ENCODE data around the gene PDE11A. TPM values are rescaled to one million over a fixed set of nuclear protein-coding genes. Genes with fewer than 3 reads are reported as not detected.

PDE11A gene
- total and polyA plus RNA-seq, 2 of the 8 experiments (the other 6 are each of a cell fraction or from before 2014, with no cell fraction given) = 0.19 to 0.23 TPM

DNA sequence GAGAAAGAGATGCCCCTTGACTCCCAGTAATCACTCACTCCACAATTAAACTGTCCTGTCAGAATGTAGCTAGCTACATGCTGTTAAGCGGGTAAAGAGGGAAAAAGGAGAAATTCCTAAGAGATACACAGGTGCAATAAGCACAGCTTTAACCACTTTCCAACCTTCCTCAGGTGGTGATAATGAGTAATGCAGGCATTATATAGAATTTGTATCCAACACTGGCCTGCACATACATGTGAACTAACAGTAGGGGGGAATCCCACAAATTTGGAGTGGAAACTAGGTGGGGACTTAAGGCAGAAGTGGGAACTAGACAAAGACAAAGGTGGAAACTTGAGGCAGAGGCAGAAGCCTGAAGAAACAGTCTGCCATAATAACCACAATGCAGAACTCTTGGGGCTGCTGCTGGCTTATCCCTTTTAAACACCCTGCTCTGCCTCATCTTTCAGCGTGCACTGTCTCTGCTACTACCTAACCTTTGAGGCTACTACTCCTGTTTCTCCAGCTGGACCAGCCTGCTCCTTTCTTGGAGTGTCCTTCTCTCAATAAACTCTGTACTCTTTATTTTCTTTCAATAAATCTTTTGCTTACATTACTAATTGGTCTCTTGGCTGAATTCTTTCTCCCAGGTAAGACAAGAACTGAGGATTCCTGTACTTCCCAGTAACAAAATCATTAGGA is 259.7 kb downstream of the PDE11A start:
- no peak overlapping the region for H4K91ac ChIP-seq (replicated peaks; ENCODE audit: insufficient read length, low read length)
- no peak overlapping the region for H3K14ac ChIP-seq (ENCODE audit: insufficient read length)
- no peak overlapping the region for H3K18ac ChIP-seq (ENCODE audit: extremely low read depth, low read length)
- ChIA-PET CTCF (ENCODE audit: partially characterized antibody) (interaction anchor here (0.8 to 2.0 kb wide), 6 partner anchors 11 to 21 kb away, joined by 3 to 11 read pairs (median 4); no protein-coding TSS in a partner anchor), POLR2A (ENCODE audit: partially characterized antibody) (no interaction called here)
- no peak overlapping the region for H3K4me3 ChIP-seq (ENCODE audit: extremely low read depth in 1 of 4, insufficient read depth in 2 of 4, low read depth in 3 of 4, low read length in 4 of 4)
- no peak overlapping the region for H3K4ac ChIP-seq (replicated peaks; ENCODE audit: insufficient read length, low read depth, low read length)
- no peaks in the 10 kb centered on the region for H4K20me1 ChIP-seq (replicated peaks in 1 of 2; ENCODE audit: control insufficient read depth in 1 of 2, insufficient read depth in 2 of 2, low read length in 2 of 2)
- H2BK20ac ChIP-seq (ENCODE audit: low read length) = no peak overlapping the region
- no peak overlapping the region for H3K56ac ChIP-seq (replicated peaks; ENCODE audit: insufficient read length, low read depth, low read length)
- no peaks in the 10 kb centered on the region for H3K79me1 ChIP-seq (ENCODE audit: low read depth, low read length)
- FAIRE-seq (no peak), DNase-seq (ENCODE audit: low read depth in 1 of 2, low spot score in 2 of 2) (no peak)
- H3K27me3 ChIP-seq (replicated peaks in 1 of 4; ENCODE audit: control insufficient read depth in 3 of 4, extremely low read depth in 1 of 4, insufficient read depth in 3 of 4, low read length in 3 of 4) = no peaks in the 10 kb centered on the region
- no peak overlapping the region for H2BK120ac ChIP-seq (replicated peaks; ENCODE audit: low read depth, low read length)
- H4K5ac ChIP-seq (ENCODE audit: insufficient read length, low read depth, low read length) = no peak overlapping the region
- H3K23me2 ChIP-seq (ENCODE audit: low read depth, low read length) = no peaks in the 10 kb centered on the region
- H2AK5ac ChIP-seq (ENCODE audit: low read depth, low read length) = no peak overlapping the region
- no peak overlapping the region for H4K8ac ChIP-seq (ENCODE audit: extremely low read depth, insufficient read depth, low read length)
- no peak overlapping the region for H2BK12ac ChIP-seq (ENCODE audit: low read depth, low read length)
- no peak overlapping the region for H3K4me2 ChIP-seq (ENCODE audit: insufficient read depth in 1 of 2, low read depth in 2 of 2, low read length in 2 of 2)
- H3K4me1 ChIP-seq (replicated peaks in 1 of 4; ENCODE audit: control insufficient read depth in 3 of 4, insufficient read depth in 4 of 4, low read length in 3 of 4) = no peaks in the 10 kb centered on the region
- peaks cover 0 to 3% of the 10 kb centered on the region in 2 experiments; a peak in 1 of 4 replicates for H3K9me3 ChIP-seq (ENCODE audit: insufficient read depth in 2 of 2, low read depth in 1 of 2, low read length in 1 of 2)
- no peaks in the 10 kb centered on the region for H3K79me2 ChIP-seq (ENCODE audit: control insufficient read depth in 1 of 2, insufficient read depth in 2 of 2, low read length in 2 of 2)
- H3K36me3 ChIP-seq (ENCODE audit: control insufficient read depth in 2 of 4, insufficient read depth in 4 of 4, low read length in 3 of 4) = no peaks in the 10 kb centered on the region
- 87% methylated on average over 2 of the region's 2 CpGs; no CpG with 5 or more reads in 1 of the 2 experiments for WGBS, 2 experiments (ENCODE audit: extremely low coverage in 1 of 2, insufficient coverage in 1 of 2, insufficient read length in 1 of 2, insufficient replicate concordance in 2 of 2, low coverage in 1 of 2, low lambda C conversion rate in 2 of 2, missing lambda C conversion rate in 1 of 2)
- no peak overlapping the region for H3K9ac ChIP-seq (replicated peaks in 1 of 4; ENCODE audit: extremely low read depth in 1 of 4, low read depth in 3 of 4, low read length in 3 of 4)
- no peak overlapping the region for H2BK15ac ChIP-seq (ENCODE audit: low read length)
- no peak overlapping the region for H2AFZ ChIP-seq (ENCODE audit: low read length)
- H3K23ac ChIP-seq (ENCODE audit: insufficient read length) = no peak overlapping the region
- TF ChIP-seq PHF8 (conservative IDR thresholded peaks at IDR 0.05; ENCODE audit: low read depth, low read length) (no peak), CBX5 (IDR thresholded peaks at IDR 0.05; ENCODE audit: low read depth, low read length) (no peak), KDM4A (IDR thresholded peaks at IDR 0.05; ENCODE audit: low read depth, low read length, severe bottlenecking) (no peak), KDM5A (IDR thresholded peaks at IDR 0.05; ENCODE audit: low read length) (no peak), TBP (IDR thresholded peaks at IDR 0.05; ENCODE audit: low read depth, low read length) (no peak), BACH1 (IDR thresholded peaks at IDR 0.05; ENCODE audit: low read length) (no peak), GABPA (IDR thresholded peaks at IDR 0.05; ENCODE audit: borderline replicate concordance, insufficient read depth, low read length) (no peak), POLR2AphosphoS5 (IDR thresholded peaks at IDR 0.05; ENCODE audit: low read depth, low read length) (no peak), ZNF274 (IDR thresholded peaks at IDR 0.05; ENCODE audit: borderline replicate concordance, extremely low read depth, low read length) (no peak), ATF3 (IDR thresholded peaks at IDR 0.05; ENCODE audit: insufficient read depth, low read depth, low read length) (no peak), CBX8 (IDR thresholded peaks at IDR 0.05; ENCODE audit: borderline replicate concordance, low read depth, low read length) (no peak), SIN3A (conservative IDR thresholded peaks at IDR 0.05 in 1 of 2, IDR thresholded peaks at IDR 0.05 in 1 of 2; ENCODE audit: low read depth in 1 of 2, low read length in 2 of 2) (no peak)
- no peak overlapping the region for H3K27ac ChIP-seq (ENCODE audit: low read depth, low read length)
- no peak overlapping the region for H2BK5ac ChIP-seq (ENCODE audit: low read depth, low read length)

All from H1 (cell line).